Stimulated activated CD8-positive, alpha-beta memory T cell treated with anti-CD3 and anti-CD28 coated beads, Interleukin-12 subunit alpha, Interleukin-12 subunit beta, amount 100 ng/mL, for 1 hour (primary cell): ENCODE measurements around the gene NFS1.
"Not testable (repeated sequence)": the region's sequence is repeated elsewhere in the genome, so short reads cannot be mapped to it uniquely, and the experiment has no call there.

Experiments
- DNase-seq: peaks from one replicate; pipeline ENCODE4 v3.0.0-alpha.2; 2020; ENCODE audit warnings: low read depth

The NFS1 gene

GRCh38 chr20:35709259-35709658 is 10.1 kb upstream of the NFS1 start:
- no peak for DNase-seq

GRCh38 chr20:35708502-35708901 is 9.3 kb upstream of the NFS1 start:
- DNase-seq, result no peak

DNA sequence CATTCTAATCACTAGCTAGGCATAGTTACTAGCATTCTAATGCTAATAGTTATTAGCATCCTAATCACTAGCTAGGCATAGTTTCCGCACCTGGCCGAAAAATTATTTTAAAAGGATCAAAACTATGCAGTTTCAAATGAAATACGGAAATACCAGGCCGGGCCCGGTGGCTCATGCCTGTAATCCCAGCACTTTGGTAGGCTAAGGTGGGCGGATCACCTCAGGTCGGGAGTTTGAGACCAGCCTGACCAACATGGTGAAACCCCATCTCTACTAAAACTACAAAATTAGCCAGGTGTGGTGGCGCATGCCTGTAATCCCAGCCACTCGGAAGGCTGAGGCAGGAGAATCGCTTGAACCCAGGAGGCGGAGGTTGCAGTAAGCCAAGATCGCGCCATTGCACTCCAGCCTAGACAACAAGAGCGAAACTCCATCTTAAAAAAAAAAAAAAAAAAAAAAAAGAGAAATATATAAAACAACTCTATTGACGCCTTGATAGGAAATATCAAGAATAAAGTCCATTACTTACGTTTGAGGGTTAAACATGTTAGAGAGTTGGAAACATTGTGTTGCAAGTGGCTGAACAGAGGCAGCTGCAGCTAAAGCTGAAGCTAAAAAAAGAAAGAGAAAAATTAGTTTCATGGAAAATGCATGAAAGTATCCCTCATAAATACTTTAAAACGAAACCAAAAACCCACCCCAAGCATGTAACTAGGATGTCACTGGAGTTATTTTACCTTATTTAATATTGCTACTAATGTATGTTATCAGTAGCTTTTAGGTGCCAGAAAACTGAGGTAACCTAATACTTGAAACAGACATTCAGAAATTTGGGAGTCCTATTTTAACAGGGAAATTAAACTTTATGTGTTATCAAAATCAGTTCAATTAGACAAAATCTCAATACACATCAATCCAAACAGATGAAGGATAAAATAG is 7.7 kb upstream of the NFS1 start:
- DNase-seq, result not testable (repeated sequence)

DNA sequence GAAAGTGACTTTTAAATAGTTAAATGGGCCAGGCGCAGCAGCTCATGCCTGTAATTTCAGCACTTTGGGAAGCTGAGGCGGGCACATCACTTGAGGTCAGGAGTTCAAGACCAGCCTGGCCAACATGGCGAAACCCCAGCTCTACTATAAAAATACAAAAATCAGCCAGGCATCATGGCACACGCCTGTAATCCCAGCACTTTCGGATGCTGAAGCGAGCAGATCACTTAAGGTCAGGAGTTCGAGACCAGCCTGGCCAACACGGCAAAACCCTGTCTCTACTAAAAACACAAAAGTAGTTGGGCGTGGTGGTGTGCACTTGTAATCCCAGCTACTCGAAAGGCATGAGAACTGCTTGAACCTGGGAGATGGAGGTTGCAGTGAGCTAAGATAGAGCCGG is 6.7 kb upstream of the NFS1 start:
- not testable (repeated sequence) for DNase-seq

DNA sequence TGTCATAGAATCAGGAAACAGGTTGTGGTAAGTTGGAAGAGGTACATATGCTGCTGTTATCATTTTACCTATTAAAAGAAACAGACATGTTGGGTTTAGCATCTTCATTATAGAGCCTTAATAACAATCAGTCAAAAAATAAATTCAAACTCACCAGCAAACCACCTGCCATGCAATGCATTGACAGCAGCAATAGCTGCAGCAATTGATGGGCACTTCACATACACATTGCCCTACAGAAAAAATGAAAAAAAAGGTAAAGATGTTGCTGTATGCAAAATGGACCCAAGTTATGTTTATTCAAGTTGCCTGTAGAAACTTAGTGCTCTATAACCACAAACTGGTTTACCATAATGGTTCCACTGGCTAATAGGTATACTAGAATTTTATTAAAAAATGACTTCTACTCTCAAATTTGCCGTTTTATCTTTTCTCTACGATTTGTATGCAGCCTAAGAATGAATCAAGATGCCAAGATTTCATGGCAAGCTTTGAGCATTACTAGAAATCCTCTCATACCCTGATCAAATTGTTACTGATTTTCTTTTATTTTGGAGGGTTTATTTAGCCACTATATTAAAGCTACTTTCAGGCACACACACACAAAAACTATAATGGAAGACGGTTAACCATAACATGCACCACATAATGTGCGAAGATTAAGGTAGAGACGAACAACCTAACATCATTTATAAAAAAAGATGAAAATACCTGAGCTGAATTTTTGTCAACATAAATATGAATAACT is 5.5 kb upstream of the NFS1 start:
- DNase-seq, result no peak

DNA sequence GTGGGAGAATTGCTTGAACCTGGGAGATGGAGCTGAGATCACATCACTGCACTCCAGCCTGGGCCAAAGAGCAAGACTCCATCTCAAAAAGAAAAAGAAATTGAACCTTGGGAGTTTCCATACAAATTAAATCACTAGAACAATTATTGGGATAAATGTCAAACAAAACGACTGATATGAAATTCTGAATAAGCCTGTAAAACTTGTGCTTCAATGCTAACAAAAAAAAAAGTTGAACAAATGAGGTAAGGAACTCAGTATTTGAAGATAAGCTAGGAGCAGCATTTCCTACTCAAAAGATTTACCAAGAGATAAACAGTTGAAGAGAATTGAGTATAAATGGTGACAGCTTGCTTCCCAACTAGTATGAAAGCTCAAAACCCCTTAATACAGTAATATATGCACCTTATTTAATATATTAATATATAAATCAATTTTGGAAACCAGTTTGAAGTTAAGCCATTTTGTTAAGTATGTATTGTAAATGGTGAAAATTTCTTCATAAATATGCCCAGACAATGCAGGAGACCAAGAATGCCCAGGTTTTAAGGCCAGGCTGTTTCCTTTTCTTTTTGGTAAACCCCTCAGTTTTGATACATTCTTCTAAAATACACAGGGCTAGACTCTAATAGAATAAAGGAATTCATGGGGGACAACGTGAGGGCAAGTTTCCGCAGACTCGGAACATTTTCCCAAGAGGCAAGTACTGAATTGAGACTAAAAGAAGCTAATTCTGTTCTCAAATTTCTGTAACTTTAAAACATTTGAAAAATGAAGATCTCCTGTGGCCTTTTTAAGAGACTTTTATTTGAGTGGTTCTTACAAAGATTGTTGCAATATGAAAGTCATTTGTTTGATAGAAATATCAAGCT is 3.9 kb upstream of the NFS1 start:
- DNase-seq, result no peak

DNA sequence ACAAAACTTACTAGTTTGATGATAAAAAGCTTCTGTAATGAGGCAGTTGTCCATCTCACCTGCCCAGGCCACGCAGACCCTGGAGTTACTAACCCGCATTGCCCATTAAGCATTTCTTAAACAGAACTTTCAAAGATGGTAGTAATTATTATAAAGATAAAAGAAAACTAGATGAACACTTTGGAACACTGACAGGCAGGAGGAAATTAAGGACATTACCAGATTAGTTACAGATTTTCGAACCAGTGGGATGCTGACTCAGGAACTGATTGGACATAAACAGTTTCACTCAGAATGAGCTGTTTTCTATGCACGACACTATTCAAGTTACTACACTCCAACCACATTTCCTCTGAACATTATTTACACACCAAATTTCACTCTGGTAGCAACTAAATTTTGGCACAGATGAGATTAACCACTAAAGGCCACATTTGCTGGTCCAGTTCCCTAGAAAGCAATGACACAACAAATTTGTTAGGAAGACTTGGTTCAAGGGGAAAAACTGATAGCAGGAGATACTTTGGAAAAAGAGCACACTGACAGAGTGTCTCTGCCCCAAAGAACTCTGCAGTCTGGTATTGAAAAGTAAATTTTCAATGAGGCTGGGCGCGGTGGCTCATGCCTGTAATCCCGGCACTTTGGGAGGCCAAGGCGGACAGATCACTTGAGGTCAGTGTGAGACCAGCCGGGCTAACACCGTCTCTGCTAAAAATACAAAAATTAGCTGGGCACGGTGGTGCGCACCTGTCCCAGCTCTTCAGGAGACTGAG is 3.1 kb upstream of the NFS1 start:
- DNase-seq, result no peak

DNA sequence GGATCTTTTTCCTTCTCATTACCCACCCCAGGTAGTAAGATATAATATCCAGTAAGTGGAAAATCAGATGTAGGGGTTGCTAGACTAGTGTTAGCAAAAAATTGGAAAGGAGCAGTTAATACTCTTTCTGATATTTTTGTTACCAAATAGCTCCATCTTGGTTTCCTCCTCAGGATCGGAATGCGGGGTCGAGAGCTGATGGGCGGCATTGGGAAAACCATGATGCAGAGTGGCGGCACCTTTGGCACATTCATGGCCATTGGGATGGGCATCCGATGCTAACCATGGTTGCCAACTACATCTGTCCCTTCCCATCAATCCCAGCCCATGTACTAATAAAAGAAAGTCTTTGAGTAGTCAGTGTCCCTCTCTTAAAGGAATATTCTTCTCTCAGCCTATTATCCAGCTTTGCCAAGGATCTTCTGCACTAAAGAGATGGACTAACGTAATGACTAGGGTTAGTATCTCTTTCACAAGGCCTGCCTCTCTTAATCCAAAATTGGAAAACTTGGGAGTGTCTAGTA is 1.5 kb upstream of the NFS1 start:
- no peak for DNase-seq

GRCh38 chr20:35699957-35700624 is 939 bp upstream of the NFS1 start:
- DNase-seq, result no peak

DNA sequence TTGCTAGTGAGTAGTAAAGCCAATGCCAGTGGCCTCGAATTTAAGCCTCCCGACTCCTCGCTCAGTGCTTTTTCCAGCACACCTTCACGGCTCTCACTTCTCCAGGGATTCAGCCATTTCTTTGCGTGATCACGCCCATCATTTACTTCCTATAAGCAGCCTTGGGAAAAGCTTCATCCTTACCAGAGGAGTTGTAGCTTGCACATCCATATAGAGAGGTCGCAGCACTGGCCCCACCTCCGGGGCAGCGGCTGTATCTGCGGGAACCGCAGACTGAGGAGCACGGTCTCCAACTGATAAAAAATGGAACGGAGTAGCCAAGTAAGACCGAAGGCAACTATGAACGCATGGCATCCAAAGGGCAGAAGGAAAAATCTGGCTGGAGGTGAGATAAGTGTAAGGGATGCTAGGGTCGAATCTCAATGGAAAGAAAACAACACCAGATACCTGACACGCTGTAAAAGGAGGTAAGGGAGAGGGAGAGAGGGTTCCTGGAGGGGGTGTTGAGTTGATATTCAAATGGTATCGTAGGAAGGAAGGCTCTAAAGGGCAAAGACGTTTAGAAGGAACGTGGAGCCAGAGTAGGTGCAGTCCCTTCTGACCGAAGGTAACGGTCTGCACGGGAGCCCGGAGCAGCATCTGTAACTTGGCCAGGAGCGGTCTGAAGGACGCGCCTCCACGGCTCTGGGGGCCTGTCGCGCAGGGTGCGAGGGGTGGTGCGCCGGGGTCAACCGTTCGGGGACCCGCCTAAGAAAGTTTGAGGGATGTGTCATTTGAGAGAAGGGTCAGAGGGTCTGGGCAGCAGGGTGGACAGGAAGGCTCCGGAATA is 640 bp downstream of the NFS1 start:
- DNase-seq, result no peak

DNA sequence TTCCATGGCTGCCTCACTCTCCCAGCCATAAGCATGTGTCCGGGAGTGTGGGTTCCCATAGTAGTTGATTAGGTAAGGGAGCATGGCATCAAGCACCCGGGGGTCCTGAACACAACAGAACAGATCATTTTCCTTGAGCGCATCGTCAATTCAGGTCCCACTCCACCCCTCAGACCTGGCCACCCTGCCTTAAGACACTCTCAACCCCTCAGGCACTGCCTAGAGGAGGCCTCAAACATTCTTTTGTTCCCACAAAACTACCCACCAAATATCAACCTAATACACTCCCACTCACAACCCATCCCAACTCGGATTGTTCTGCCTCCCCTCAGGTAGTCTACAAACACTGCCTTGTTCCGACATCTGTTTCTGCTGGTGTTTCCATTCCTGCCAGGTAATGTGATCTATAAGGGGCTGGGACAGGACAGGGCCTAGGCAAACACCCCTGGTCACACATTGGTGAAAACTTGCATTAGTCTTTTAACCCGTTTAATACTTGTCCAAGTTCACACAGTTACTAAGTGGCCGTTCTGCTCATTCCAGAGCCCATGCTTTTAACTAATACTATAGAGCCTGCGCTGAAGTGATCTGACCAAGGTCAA is 1.4 kb downstream of the NFS1 start:
- no peak for DNase-seq

DNA sequence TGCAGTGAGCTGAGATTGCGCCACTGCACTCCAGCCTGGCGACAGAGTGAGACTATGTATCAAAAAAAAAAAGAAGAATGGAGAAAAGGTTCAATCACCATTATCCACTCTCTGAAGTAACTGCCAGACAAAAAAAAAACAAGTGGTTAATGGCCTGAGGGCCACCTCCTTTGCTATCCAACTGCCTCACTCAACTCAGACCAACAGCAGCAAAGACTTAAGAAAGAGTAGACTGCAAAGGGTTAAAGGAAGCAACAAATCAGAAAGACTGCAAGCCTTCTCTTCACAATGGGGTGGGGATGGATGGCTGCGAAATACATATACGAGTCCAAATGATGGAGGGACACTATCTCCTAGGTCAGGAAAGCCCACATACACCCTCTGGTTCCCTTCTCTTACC is 3.2 kb downstream of the NFS1 start:
- DNase-seq, result no peak

DNA sequence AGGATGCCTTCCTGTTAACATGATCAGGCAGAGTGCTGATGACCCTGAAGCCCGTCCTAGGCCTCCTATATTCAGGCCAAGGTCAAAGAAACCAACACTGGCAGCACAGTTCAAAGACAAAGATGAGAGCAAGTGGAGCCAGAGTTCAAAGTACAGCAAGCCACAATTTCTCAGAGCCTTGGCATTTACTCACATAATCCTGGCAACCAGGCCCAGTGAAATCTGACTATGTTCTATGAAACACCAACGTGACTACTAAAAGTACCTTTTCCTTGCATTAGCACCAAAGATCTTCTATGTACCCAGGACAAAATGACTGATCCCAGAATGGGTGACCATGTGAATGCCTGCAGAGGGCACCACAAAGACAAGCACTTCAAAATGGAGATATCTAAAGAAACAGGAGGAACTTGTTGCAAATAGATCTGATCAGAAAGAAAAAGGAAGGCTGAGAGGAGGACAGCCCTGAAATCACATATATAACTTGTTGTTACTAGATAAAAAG is 3.9 kb downstream of the NFS1 start:
- DNase-seq, result no peak

GRCh38 chr20:35690265-35690664 is 8.9 kb downstream of the NFS1 start:
- no peak for DNase-seq

- DNase-seq, result not testable (repeated sequence)
Observed at GRCh38 chr20:35686872-35687271, 12.3 kb downstream of the NFS1 start.

GRCh38 chr20:35685368-35685767 is 13.8 kb downstream of the NFS1 start:
- not testable (repeated sequence) for DNase-seq

DNA sequence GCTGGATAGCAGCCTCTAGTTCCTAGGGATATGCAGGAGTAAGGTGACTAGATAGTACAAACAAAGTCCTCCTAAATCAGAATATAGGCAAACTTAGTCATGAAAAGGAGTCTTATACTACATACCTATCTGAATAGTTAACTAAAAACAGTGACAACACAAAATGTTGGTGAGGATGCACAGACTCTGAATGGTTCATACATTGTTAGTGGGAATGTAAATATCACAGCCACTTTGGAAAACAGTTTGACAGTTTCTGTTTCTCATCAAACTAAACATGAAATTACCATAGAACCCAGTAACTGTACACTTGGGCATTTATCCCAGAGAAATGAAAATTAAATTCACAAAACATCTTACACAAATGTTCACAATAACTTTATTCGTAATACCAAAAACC is 17.2 kb downstream of the NFS1 start:
- no peak for DNase-seq

- DNase-seq, result no peak
Observed at GRCh38 chr20:35680452-35681183, 18.5 kb downstream of the NFS1 start.
